ENCODE measurements around the gene FAM184B. TPM values are rescaled to one million over a fixed set of nuclear protein-coding genes. Genes with fewer than 3 reads are reported as not detected.

Gene FAM184B
- total and polyA plus RNA-seq, 4 experiments from 2014 or later, result not detected

GRCh38 chr4:17797808-17798207 is 16.4 kb upstream of the FAM184B start:
- Mint-ChIP-seq H3K4me3 (no peak overlapping the region), H3K27me3 (no peaks in the 10 kb centered on the region), H3K36me3 (peaks cover 27 to 40% of the 10 kb centered on the region in 2 donors), H3K9me3 (no peaks in the 10 kb centered on the region), H3K4me1 (peaks cover 6 to 9% (median 7%) of the 10 kb centered on the region in 4 donors), H3K27ac (peak overlapping the region in 1 of 7 donors; percentile 38)
- intact Hi-C loops (cut with micrococcal nuclease), result no loop called here
- H3K27me3 ChIP-seq (ENCODE audit: insufficient read depth, low read length), result no peaks in the 10 kb centered on the region
- ChIA-PET CTCF (ENCODE audit: partially characterized antibody) (interaction anchor here (1.3 to 3.5 kb wide), 5 partner anchors 10 to 249 kb away, joined by 3 to 25 read pairs (median 5); partner anchors contain the start of genes DCAF16 and NCAPG), POLR2A (ENCODE audit: partially characterized antibody) (no interaction called here)
- no peak for DNase-seq
- H3K4me1 ChIP-seq (ENCODE audit: insufficient read depth, low read length), result no peaks in the 10 kb centered on the region
- no peak overlapping the region for H3K4me3 ChIP-seq (ENCODE audit: low read length in 2 of 2)
- peaks cover 22% of the 10 kb centered on the region for H3K36me3 ChIP-seq (ENCODE audit: insufficient read depth, low read length)
- no peak overlapping the region for H3K27ac ChIP-seq (ENCODE audit: low read depth, low read length)
- H3K9me3 ChIP-seq (ENCODE audit: control insufficient read depth in 1 of 2, low read length in 2 of 2), result no peaks in the 10 kb centered on the region

DNA sequence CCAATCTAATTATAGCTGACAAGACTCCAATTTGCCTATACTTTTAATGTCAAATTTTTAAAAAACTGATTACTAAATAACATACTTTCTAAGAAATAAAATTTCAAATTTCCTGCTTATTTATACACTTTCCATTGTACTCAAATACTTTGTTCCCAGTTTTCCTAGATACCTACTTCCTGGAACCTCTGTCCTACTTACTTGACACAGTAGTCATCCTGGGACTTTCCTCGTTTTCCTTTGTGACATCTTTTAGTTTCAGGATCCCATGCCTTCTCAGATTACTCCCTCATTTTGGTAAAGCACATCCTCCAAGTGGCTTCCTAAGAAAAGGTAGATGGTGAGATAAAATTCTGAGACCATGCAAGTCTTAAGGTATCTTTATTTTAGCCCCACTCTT is 13.3 kb upstream of the FAM184B start:
- intact Hi-C loops (cut with micrococcal nuclease), result no loop called here
- Mint-ChIP-seq H3K4me1 (no peaks in the 10 kb centered on the region), H3K9me3 (no peaks in the 10 kb centered on the region), H3K27me3 (no peaks in the 10 kb centered on the region), H3K27ac (peak overlapping the region in 2 of 7 donors; percentile 5 to 31), H3K36me3 (peaks cover 29 to 32% of the 10 kb centered on the region in 2 donors), H3K4me3 (no peak overlapping the region)
- peaks cover 6% of the 10 kb centered on the region for H3K36me3 ChIP-seq (ENCODE audit: insufficient read depth, low read length)
- ChIA-PET CTCF (ENCODE audit: partially characterized antibody) (no interaction called here), POLR2A (ENCODE audit: partially characterized antibody) (no interaction called here)
- no peaks in the 10 kb centered on the region for H3K27me3 ChIP-seq (ENCODE audit: insufficient read depth, low read length)
- H3K4me3 ChIP-seq (ENCODE audit: low read length in 2 of 2), result no peak overlapping the region
- DNase-seq, result no peak
- H3K9me3 ChIP-seq (ENCODE audit: control insufficient read depth in 1 of 2, low read length in 2 of 2), result no peaks in the 10 kb centered on the region
- no peaks in the 10 kb centered on the region for H3K4me1 ChIP-seq (ENCODE audit: insufficient read depth, low read length)
- no peak overlapping the region for H3K27ac ChIP-seq (ENCODE audit: low read depth, low read length)

GRCh38 chr4:17788956-17789355 is 7.5 kb upstream of the FAM184B start:
- DNase-seq, result no peak
- ChIA-PET POLR2A (ENCODE audit: partially characterized antibody) (no interaction called here), CTCF (ENCODE audit: partially characterized antibody) (interaction anchor here (0.7 to 1.3 kb wide), 3 partner anchors 10 to 19 kb away, joined by 3 read pairs; no protein-coding TSS in a partner anchor)
- intact Hi-C loops (cut with micrococcal nuclease), result no loop called here
- H3K4me1 Mint-ChIP-seq, result peaks cover 4 to 10% (median 6%) of the 10 kb centered on the region in 4 donors
- Histone ChIP-seq H3K4me1 (ENCODE audit: insufficient read depth, low read length) (no peaks in the 10 kb centered on the region), H3K4me3 (ENCODE audit: low read length in 2 of 2) (no peak overlapping the region), H3K27ac (ENCODE audit: low read depth, low read length) (no peak overlapping the region), H3K27me3 (ENCODE audit: insufficient read depth, low read length) (no peaks in the 10 kb centered on the region), H3K9me3 (ENCODE audit: control insufficient read depth in 1 of 2, low read length in 2 of 2) (no peaks in the 10 kb centered on the region), H3K36me3 (ENCODE audit: insufficient read depth, low read length) (no peaks in the 10 kb centered on the region)
- peak overlapping the region in 1 of 7 donors; percentile 34 for H3K27ac Mint-ChIP-seq
- peaks cover 18 to 42% of the 10 kb centered on the region in 2 donors for H3K36me3 Mint-ChIP-seq
- no peaks in the 10 kb centered on the region for H3K9me3 Mint-ChIP-seq
- no peak overlapping the region for H3K4me3 Mint-ChIP-seq
- no peaks in the 10 kb centered on the region for H3K27me3 Mint-ChIP-seq

- CTCF ChIA-PET (ENCODE audit: partially characterized antibody), result interaction anchor here (1.1 to 1.3 kb wide), 2 partner anchors 10 to 238 kb away, joined by 3 to 4 read pairs; no protein-coding TSS in a partner anchor
- no peaks in the 10 kb centered on the region for H3K9me3 ChIP-seq (ENCODE audit: control insufficient read depth in 1 of 2, low read length in 2 of 2)
- no peak overlapping the region for H3K27ac ChIP-seq (ENCODE audit: low read depth, low read length)
- no peak overlapping the region for H3K4me3 Mint-ChIP-seq
- peaks cover 12 to 30% of the 10 kb centered on the region in 2 donors for H3K36me3 Mint-ChIP-seq
- intact Hi-C loops (cut with micrococcal nuclease), result no loop called here
- H3K4me1 Mint-ChIP-seq, result peaks cover 4 to 10% (median 6%) of the 10 kb centered on the region in 4 donors
- H3K4me1 ChIP-seq (ENCODE audit: insufficient read depth, low read length), result no peaks in the 10 kb centered on the region
- H3K27ac Mint-ChIP-seq, result no peak overlapping the region
- peaks cover 3 to 5% of the 10 kb centered on the region in 2 donors for H3K27me3 Mint-ChIP-seq
- no peaks in the 10 kb centered on the region for H3K36me3 ChIP-seq (ENCODE audit: insufficient read depth, low read length)
- POLR2A ChIA-PET (ENCODE audit: partially characterized antibody), result no interaction called here
- no peak for DNase-seq
- H3K27me3 ChIP-seq (ENCODE audit: insufficient read depth, low read length), result no peaks in the 10 kb centered on the region
- no peaks in the 10 kb centered on the region for H3K9me3 Mint-ChIP-seq
- H3K4me3 ChIP-seq (ENCODE audit: low read length in 2 of 2), result no peak overlapping the region
These were observed 5.9 kb upstream of the FAM184B start for GRCh38 chr4:17787315-17787714.

DNA sequence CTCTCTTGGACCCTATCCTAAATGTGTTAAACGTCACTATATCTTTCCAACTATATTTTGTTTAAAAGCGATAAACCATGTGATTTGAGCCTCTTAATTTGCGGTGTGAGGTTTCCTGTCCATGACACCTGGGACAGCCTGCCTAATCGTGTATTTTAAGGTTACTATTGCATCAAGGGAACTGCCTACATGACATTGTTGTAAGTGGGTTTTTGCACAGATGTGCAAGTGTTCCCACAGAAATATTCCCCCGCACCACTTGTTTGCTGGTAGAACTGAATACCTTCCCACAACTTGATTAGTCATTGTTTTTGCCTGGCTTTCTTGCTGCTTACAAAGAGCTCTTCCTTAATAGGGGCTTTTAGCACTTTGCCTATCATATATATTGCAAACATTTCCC is 5.1 kb upstream of the FAM184B start:
- no peaks in the 10 kb centered on the region for H3K9me3 Mint-ChIP-seq
- peaks cover 8 to 17% (median 13%) of the 10 kb centered on the region in 4 donors for H3K4me1 Mint-ChIP-seq
- H3K27me3 Mint-ChIP-seq, result peaks cover 10 to 12% of the 10 kb centered on the region in 2 donors
- H3K4me3 ChIP-seq (ENCODE audit: low read length in 2 of 2), result no peak overlapping the region
- H3K27ac Mint-ChIP-seq, result peak overlapping the region in 1 of 7 donors; percentile 27
- no peak overlapping the region for H3K27ac ChIP-seq (ENCODE audit: low read depth, low read length)
- CTCF ChIA-PET (ENCODE audit: partially characterized antibody), result interaction anchor here (1.1 kb wide), 1 partner anchor 238 kb away, joined by 3 read pairs; no protein-coding TSS in a partner anchor
- no peak overlapping the region for H3K4me3 Mint-ChIP-seq
- H3K27me3 ChIP-seq (ENCODE audit: insufficient read depth, low read length), result no peaks in the 10 kb centered on the region
- intact Hi-C loops (cut with micrococcal nuclease), result no loop called here
- H3K9me3 ChIP-seq (ENCODE audit: control insufficient read depth in 1 of 2, low read length in 2 of 2), result no peaks in the 10 kb centered on the region
- H3K4me1 ChIP-seq (ENCODE audit: insufficient read depth, low read length), result no peaks in the 10 kb centered on the region
- DNase-seq, result no peak
- POLR2A ChIA-PET (ENCODE audit: partially characterized antibody), result no interaction called here
- no peaks in the 10 kb centered on the region for H3K36me3 ChIP-seq (ENCODE audit: insufficient read depth, low read length)
- peaks cover 7 to 28% of the 10 kb centered on the region in 2 donors for H3K36me3 Mint-ChIP-seq

DNA sequence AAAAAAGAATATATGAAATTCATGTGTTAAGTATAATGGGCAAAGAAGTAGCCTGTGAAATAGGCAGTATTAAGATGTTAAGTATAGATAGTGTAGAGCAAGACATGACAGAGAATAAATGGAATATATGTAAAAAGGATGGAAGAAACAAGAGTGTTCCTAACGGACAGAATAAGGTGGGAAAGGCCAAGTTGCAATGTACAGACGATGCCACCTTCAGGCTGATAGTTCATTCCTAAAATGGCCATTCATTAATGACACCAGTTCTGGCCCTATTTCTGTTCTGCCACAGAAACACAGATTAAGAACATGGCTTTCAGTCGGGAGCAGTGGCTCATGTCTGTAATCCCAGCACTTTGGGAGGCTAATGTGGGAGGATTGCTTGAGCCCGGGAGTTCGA is 4.4 kb upstream of the FAM184B start:
- no peak for DNase-seq
- Histone ChIP-seq H3K27me3 (ENCODE audit: insufficient read depth, low read length) (no peaks in the 10 kb centered on the region), H3K36me3 (ENCODE audit: insufficient read depth, low read length) (no peaks in the 10 kb centered on the region), H3K4me3 (ENCODE audit: low read length in 2 of 2) (no peak overlapping the region), H3K27ac (ENCODE audit: low read depth, low read length) (no peak overlapping the region), H3K4me1 (ENCODE audit: insufficient read depth, low read length) (no peaks in the 10 kb centered on the region), H3K9me3 (ENCODE audit: control insufficient read depth in 1 of 2, low read length in 2 of 2) (no peaks in the 10 kb centered on the region)
- H3K4me1 Mint-ChIP-seq, result peaks cover 8 to 19% (median 14%) of the 10 kb centered on the region in 4 donors
- no peak overlapping the region for H3K4me3 Mint-ChIP-seq
- ChIA-PET POLR2A (ENCODE audit: partially characterized antibody) (no interaction called here), CTCF (ENCODE audit: partially characterized antibody) (no interaction called here)
- peaks cover 13 to 14% of the 10 kb centered on the region in 2 donors for H3K27me3 Mint-ChIP-seq
- H3K27ac Mint-ChIP-seq, result no peak overlapping the region
- H3K36me3 Mint-ChIP-seq, result peaks cover 3 to 20% of the 10 kb centered on the region in 2 donors
- H3K9me3 Mint-ChIP-seq, result no peaks in the 10 kb centered on the region
- intact Hi-C loops (cut with micrococcal nuclease), result no loop called here

- Mint-ChIP-seq H3K4me3 (peak overlapping the region in 1 of 8 donors; percentile 9), H3K27me3 (peaks cover 22 to 26% of the 10 kb centered on the region in 2 donors)
These were observed 721 bp downstream of the FAM184B start for GRCh38 chr4:17780501-17781299.

More at GRCh38 chr4:17780501-17781299, 721 bp downstream of the FAM184B start:
- no peak overlapping the region for H3K27ac Mint-ChIP-seq
- no peak overlapping the region for H3K4me3 ChIP-seq (ENCODE audit: low read length in 2 of 2)
- no peaks in the 10 kb centered on the region for H3K9me3 ChIP-seq (ENCODE audit: control insufficient read depth in 1 of 2, low read length in 2 of 2)
- H3K36me3 Mint-ChIP-seq, result no peaks in the 10 kb centered on the region
- intact Hi-C loops (cut with micrococcal nuclease), result no loop called here
- no peaks in the 10 kb centered on the region for H3K36me3 ChIP-seq (ENCODE audit: insufficient read depth, low read length)
- H3K4me1 Mint-ChIP-seq, result peaks cover 3 to 13% (median 9%) of the 10 kb centered on the region in 4 donors
- no peak overlapping the region for H3K27ac ChIP-seq (ENCODE audit: low read depth, low read length)
- ChIA-PET CTCF (ENCODE audit: partially characterized antibody) (no interaction called here), POLR2A (ENCODE audit: partially characterized antibody) (no interaction called here)
- H3K9me3 Mint-ChIP-seq, result peaks cover 0 to 2% (median 0%) of the 10 kb centered on the region in 8 donors
- H3K4me1 ChIP-seq (ENCODE audit: insufficient read depth, low read length), result no peaks in the 10 kb centered on the region
- DNase-seq, result no peak
- no peaks in the 10 kb centered on the region for H3K27me3 ChIP-seq (ENCODE audit: insufficient read depth, low read length)
